HEK293 (cell line): ENCODE results near the gene DLX5.
A peak's percentile ranks its signal among the peaks of the same experiment; 100 is the strongest.

ENCODE experiments used
- CTCF ChIA-PET: fragments of 350-600 bp; formaldehyde crosslinking; extraction: SDS; loops from one replicate; lab custom pipeline; 2021; ENCODE audit warnings: antibody characterized with exemption; lab: Yijun Ruan, JAX
- POLR2A ChIA-PET: fragments of 300-600 bp; formaldehyde crosslinking; extraction: SDS; loops from one replicate; lab custom pipeline; 2020; ENCODE audit warnings: antibody characterized with exemption, inconsistent platforms; lab: Yijun Ruan, JAX
- H3K27ac ChIP-seq: fragments of 200-500 bp; sonication (Bioruptor generic); 2 replicates; pipeline ENCODE4 v1.5.1; 2014; ENCODE audit warnings: low read depth, low read length, control low read depth, inconsistent platforms; ENCODE audit errors: extremely low read depth
- H3K36me3 ChIP-seq, 2 experiments: fragments of 200-500 bp in 1 of 2; sonication (Bioruptor generic) in 1 of 2; 1 replicate in 1 of 2; 2 replicates in 1 of 2; pipeline ENCODE4 v1.5.1; 2014 to 2017; ENCODE audit warnings: inconsistent platforms in 2 of 2, low read length in 2 of 2; ENCODE audit not compliant: control insufficient read depth in 2 of 2, insufficient read depth in 1 of 2
- H3K4me1 ChIP-seq: fragments of 200-500 bp; sonication (Bioruptor generic); 2 replicates; pipeline ENCODE4 v1.5.1; 2014; ENCODE audit warnings: mild to moderate bottlenecking, low read length, inconsistent platforms; ENCODE audit not compliant: control insufficient read depth, insufficient read depth
- H3K4me3 ChIP-seq: 2 replicates; pipeline ENCODE4 v1.5.1; 2011; ENCODE audit warnings: low read depth, mild to moderate bottlenecking, control low read depth, low read length, moderate library complexity
- H3K9me3 ChIP-seq: fragments of 200-500 bp; sonication (Bioruptor generic); 2 replicates; pipeline ENCODE4 v1.5.1; 2014; ENCODE audit warnings: low read depth, low read length, inconsistent platforms; ENCODE audit not compliant: control insufficient read depth, insufficient read depth
- KLF10 ChIP-seq: fragments of 450-650 bp; IDR thresholded peaks from 2 replicates; pipeline ENCODE4 v1.5.1; 2018; ENCODE audit warnings: missing biosample characterization, mild to moderate bottlenecking, missing genetic modification characterization
- MYNN ChIP-seq: fragments of 450-650 bp; formaldehyde crosslinking; IDR thresholded peaks from 2 replicates; pipeline ENCODE4 v1.5.1; 2016; ENCODE audit warnings: missing biosample characterization, missing genetic modification characterization, borderline replicate concordance
- PRDM1 ChIP-seq: fragments of 450-650 bp; formaldehyde crosslinking; IDR thresholded peaks from 2 replicates; pipeline ENCODE4; 2016; ENCODE audit warnings: missing biosample characterization, missing genetic modification characterization
- PRDM6 ChIP-seq: fragments of 450-650 bp; formaldehyde crosslinking; IDR thresholded peaks from 2 replicates; pipeline ENCODE4 v1.5.1; 2017; ENCODE audit warnings: missing biosample characterization, missing genetic modification characterization
- SALL2 ChIP-seq: fragments of 450-650 bp; formaldehyde crosslinking; IDR thresholded peaks from 2 replicates; pipeline ENCODE4 v1.5.0; 2017; ENCODE audit warnings: missing biosample characterization, mild to moderate bottlenecking, missing genetic modification characterization, borderline replicate concordance
- SCRT2 ChIP-seq: fragments of 450-650 bp; formaldehyde crosslinking; IDR thresholded peaks from 2 replicates; pipeline ENCODE4 v1.5.1; 2016; ENCODE audit warnings: missing biosample characterization, missing genetic modification characterization
- ZFP3 ChIP-seq: fragments of 450-650 bp; formaldehyde crosslinking; IDR thresholded peaks from 2 replicates; pipeline ENCODE4 v1.5.1; 2016; ENCODE audit warnings: low read depth, missing biosample characterization, missing genetic modification characterization
- ZNF280C ChIP-seq: fragments of 450-650 bp; formaldehyde crosslinking; IDR thresholded peaks from 2 replicates; pipeline ENCODE4 v1.5.1; 2016; ENCODE audit warnings: missing biosample characterization, missing genetic modification characterization
- ZNF292 ChIP-seq: fragments of 450-650 bp; formaldehyde crosslinking; IDR thresholded peaks from 2 replicates; pipeline ENCODE4 v1.5.1; 2016; ENCODE audit warnings: low read depth, missing biosample characterization, missing genetic modification characterization, borderline replicate concordance
- ZNF423 ChIP-seq: fragments of 450-650 bp; formaldehyde crosslinking; IDR thresholded peaks from 2 replicates; pipeline ENCODE4 v1.5.1; 2016; ENCODE audit warnings: missing biosample characterization, missing genetic modification characterization
- ZNF48 ChIP-seq: fragments of 450-650 bp; formaldehyde crosslinking; IDR thresholded peaks from 2 replicates; pipeline ENCODE4 v1.5.1; 2016; ENCODE audit warnings: missing biosample characterization, missing genetic modification characterization
- ZNF530 ChIP-seq: fragments of 450-650 bp; formaldehyde crosslinking; IDR thresholded peaks from 2 replicates; pipeline ENCODE4 v1.5.1; 2016; ENCODE audit warnings: low read depth, missing biosample characterization, missing genetic modification characterization
- ZNF600 ChIP-seq: fragments of 450-650 bp; formaldehyde crosslinking; IDR thresholded peaks from 2 replicates; pipeline ENCODE4 v1.5.1; 2016; ENCODE audit warnings: missing biosample characterization, missing genetic modification characterization
- ZNF768 ChIP-seq: fragments of 450-650 bp; formaldehyde crosslinking; IDR thresholded peaks from 2 replicates; pipeline ENCODE4 v1.5.1; 2018; ENCODE audit warnings: missing biosample characterization, mild to moderate bottlenecking, missing genetic modification characterization
- ZSCAN23 ChIP-seq: fragments of 450-650 bp; formaldehyde crosslinking; IDR thresholded peaks from 2 replicates; pipeline ENCODE4 v1.5.1; 2016; ENCODE audit warnings: missing biosample characterization, missing genetic modification characterization
- TF ChIP-seq, protein P1 (sequence below): fragments of 450-650 bp; formaldehyde crosslinking; IDR thresholded peaks from 2 replicates; pipeline ENCODE4 v1.5.1; 2016; ENCODE audit warnings: missing biosample characterization, missing genetic modification characterization

Gene DLX5

DNA sequence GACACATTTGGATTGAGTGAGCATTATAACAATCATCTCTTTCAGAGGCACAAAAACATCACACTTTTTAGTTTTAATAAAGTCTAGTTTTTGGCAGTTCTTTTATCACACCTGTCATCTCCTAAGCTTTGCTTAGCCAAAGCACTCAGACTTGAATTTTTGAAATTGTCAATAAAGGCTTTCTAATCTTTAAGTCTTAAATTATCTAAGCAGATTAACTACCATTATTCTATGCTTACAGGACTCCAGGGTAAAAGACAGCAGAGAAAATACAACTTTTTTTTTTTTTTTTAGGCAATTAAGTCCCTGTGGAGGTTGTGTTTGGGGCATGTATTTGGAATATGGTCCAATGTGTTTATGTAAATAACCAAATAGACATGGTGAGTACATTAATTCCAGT, 36.9 kb downstream of the DLX5 start (continued):
- peak; percentile 51; the same call in 1 of the 2 replicates for TF ChIP-seq PRDM6 (tag by site-specific recombination)

GRCh38 chr7:96986901-96987300, 37.7 kb downstream of the DLX5 start:
- H3K36me3 ChIP-seq = no peaks in the 10 kb centered on the region
- TF ChIP-seq SCRT2 = no peak
- no peak for TF ChIP-seq KLF10 (tag by site-specific recombination)
- TF ChIP-seq SALL2 = no peak
- TF ChIP-seq PRDM1 (tag by site-specific recombination) = peak; percentile 97
- H3K27ac ChIP-seq = no peak overlapping the region
- no peak overlapping the region for H3K4me3 ChIP-seq
- H3K4me1 ChIP-seq = peaks cover 15% of the 10 kb centered on the region
- no peaks in the 10 kb centered on the region for H3K9me3 ChIP-seq
- ChIA-PET CTCF (interaction anchor here (0.6 kb wide), 1 partner anchor 1442 kb away, joined by 4 read pairs; no protein-coding TSS in a partner anchor), POLR2A (interaction anchor here (0.6 kb wide), 1 partner anchor 673 kb away, joined by 3 read pairs; no protein-coding TSS in a partner anchor)

DNA sequence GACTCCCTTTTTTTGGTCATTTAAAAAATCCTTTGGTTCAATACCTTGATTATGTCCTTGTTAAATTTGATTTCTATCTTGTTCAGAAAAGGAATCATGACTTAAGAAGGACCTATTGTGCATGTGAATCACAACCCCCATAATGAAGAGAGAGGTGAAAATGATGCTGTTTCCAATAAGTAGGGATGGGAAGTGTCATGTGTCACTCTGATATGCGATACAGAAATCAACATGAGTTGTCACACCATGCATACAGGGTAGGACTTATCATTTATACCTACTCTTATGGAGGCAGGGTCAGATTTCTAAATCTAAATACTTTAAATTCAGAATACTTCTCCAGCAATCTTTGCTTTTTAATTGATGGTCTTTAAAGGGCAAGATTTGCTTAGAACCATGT, 38.6 kb downstream of the DLX5 start:
- no peak overlapping the region for H3K27ac ChIP-seq
- TF ChIP-seq, protein P1, sequence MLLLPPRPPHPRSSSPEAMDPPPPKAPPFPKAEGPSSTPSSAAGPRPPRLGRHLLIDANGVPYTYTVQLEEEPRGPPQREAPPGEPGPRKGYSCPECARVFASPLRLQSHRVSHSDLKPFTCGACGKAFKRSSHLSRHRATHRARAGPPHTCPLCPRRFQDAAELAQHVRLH (tag by site-specific recombination) = no peak
- TF ChIP-seq ZNF48 (tag by site-specific recombination) = no peak
- no peak for TF ChIP-seq ZNF768
- no peak for TF ChIP-seq ZNF600
- no peak for TF ChIP-seq ZNF280C (tag by site-specific recombination)
- TF ChIP-seq ZNF530 (tag by site-specific recombination) = no peak
- TF ChIP-seq ZNF292 (tag by site-specific recombination) = no peak
- TF ChIP-seq ZNF423 (tag by site-specific recombination) = no peak
- no peak for TF ChIP-seq PRDM6 (tag by site-specific recombination)
- TF ChIP-seq ZFP3 (tag by site-specific recombination) = no peak
- TF ChIP-seq MYNN (tag by site-specific recombination) = no peak
- no peak for TF ChIP-seq ZSCAN23 (tag by site-specific recombination)
- CTCF ChIA-PET = no interaction called here
- H3K4me3 ChIP-seq = no peak overlapping the region
- H3K36me3 ChIP-seq = no peaks in the 10 kb centered on the region
- peaks cover 15% of the 10 kb centered on the region for H3K4me1 ChIP-seq
- POLR2A ChIA-PET = no interaction called here
- H3K9me3 ChIP-seq = no peaks in the 10 kb centered on the region
